OCI-LY1 (cell line): ENCODE measurements around the gene ESPNL.

ENCODE experiments used
- H2AFZ ChIP-seq: fragments of 200-600 bp; sonication (generic), shearing (Covaris generic); 2 replicates; pipeline ENCODE4 v1.6.0; 2014; ENCODE audit warnings: antibody characterized with exemption, mild to moderate bottlenecking, low read length
- H3F3A ChIP-seq: fragments of 200-600 bp; sonication (generic), shearing (Covaris generic); 2 replicates; pipeline ENCODE4 v1.6.0; 2014; ENCODE audit warnings: mild to moderate bottlenecking, antibody characterized with exemption, low read length, moderate library complexity; ENCODE audit not compliant: insufficient read depth
- H3K27ac ChIP-seq: fragments of 200-600 bp; sonication (generic); 2 replicates; pipeline ENCODE4 v1.5.1; 2014; ENCODE audit warnings: low read length, mixed run types, mild to moderate bottlenecking, low read depth; ENCODE audit not compliant: poor library complexity, severe bottlenecking
- H3K27me3 ChIP-seq: fragments of 200-600 bp; sonication (generic); 2 replicates; pipeline ENCODE4 v1.6.0; 2014; ENCODE audit warnings: antibody characterized with exemption, mild to moderate bottlenecking, low read length, moderate library complexity; ENCODE audit not compliant: insufficient read depth
- H3K36me3 ChIP-seq: fragments of 200-600 bp; sonication (generic); 2 replicates; pipeline ENCODE4 v1.6.1; 2014; ENCODE audit warnings: mild to moderate bottlenecking, antibody characterized with exemption, low read length, moderate library complexity, mixed read lengths; ENCODE audit not compliant: insufficient read depth
- H3K4me1 ChIP-seq: fragments of 200-600 bp; sonication (generic); 2 replicates; pipeline ENCODE4 v1.5.1; 2014; ENCODE audit warnings: mild to moderate bottlenecking, low read length, moderate library complexity; ENCODE audit not compliant: insufficient read depth, severe bottlenecking
- H3K4me2 ChIP-seq: fragments of 200-600 bp; sonication (generic), shearing (Covaris generic); 2 replicates; pipeline ENCODE4 v1.6.1; 2014; ENCODE audit warnings: low read length
- H3K4me3 ChIP-seq: fragments of 200-600 bp; sonication (generic); 2 replicates; pipeline ENCODE4 v1.5.1; 2014; ENCODE audit warnings: low read length, low read depth, mild to moderate bottlenecking, mixed read lengths; ENCODE audit not compliant: poor library complexity, severe bottlenecking
- H3K79me2 ChIP-seq: fragments of 200-600 bp; shearing (Covaris generic); 2 replicates; pipeline ENCODE4 v1.6.1; 2016; ENCODE audit warnings: mixed run types, low read length, mixed read lengths; ENCODE audit not compliant: insufficient read depth
- H3K9ac ChIP-seq: fragments of 200-600 bp; sonication (generic), shearing (Covaris generic); 2 replicates; pipeline ENCODE4 v1.6.1; 2014; ENCODE audit warnings: mild to moderate bottlenecking, low read length, mixed read lengths
- H3K9me2 ChIP-seq: fragments of 200-600 bp; sonication (generic), shearing (Covaris generic); 2 replicates; pipeline ENCODE4 v1.6.1; 2014; ENCODE audit warnings: low read depth, mild to moderate bottlenecking, low read length, mixed read lengths
- H3K9me3 ChIP-seq: fragments of 200-600 bp; shearing (Covaris generic); 2 replicates; pipeline ENCODE4 v1.6.1; 2014; ENCODE audit warnings: low read length, mixed read lengths
- H4K20me1 ChIP-seq: fragments of 200-600 bp; sonication (generic), shearing (Covaris generic); 2 replicates; pipeline ENCODE4 v1.6.0; 2016; ENCODE audit warnings: mild to moderate bottlenecking, low read length; ENCODE audit not compliant: insufficient read depth
- CTCF ChIP-seq: fragments of 200-600 bp; sonication (generic), shearing (Covaris generic); IDR thresholded peaks from 2 replicates; pipeline ENCODE4 v1.5.1; 2017; ENCODE audit warnings: mild to moderate bottlenecking, antibody characterized with exemption, low read length, moderate library complexity, mixed read lengths
- EZH2 ChIP-seq: fragments of 200-600 bp; sonication (generic), shearing (Covaris generic); IDR thresholded peaks from 2 replicates; pipeline ENCODE4 v1.8.0; 2017; ENCODE audit warnings: borderline replicate concordance, mixed run types, mild to moderate bottlenecking, antibody characterized with exemption, low read length, moderate library complexity, mixed read lengths

ESPNL gene

GRCh38 chr2:238180554-238180953 lies 80.4 kb downstream of the ESPNL start:
- TF ChIP-seq CTCF (no peak), EZH2 (no peak)
- no peaks in the 10 kb centered on the region for H3F3A ChIP-seq

GRCh38 chr2:238182362-238182761 lies 82.2 kb downstream of the ESPNL start:
- H3K79me2 ChIP-seq, result no peaks in the 10 kb centered on the region
- no peaks in the 10 kb centered on the region for H3F3A ChIP-seq
- H3K9me3 ChIP-seq, result no peaks in the 10 kb centered on the region
- no peak overlapping the region for H3K27ac ChIP-seq
- H3K9me2 ChIP-seq, result no peaks in the 10 kb centered on the region
- no peaks in the 10 kb centered on the region for H3K27me3 ChIP-seq
- no peak overlapping the region for H2AFZ ChIP-seq
- H4K20me1 ChIP-seq, result no peaks in the 10 kb centered on the region
- TF ChIP-seq CTCF, result no peak
- TF ChIP-seq EZH2, result no peak
- H3K9ac ChIP-seq, result no peak overlapping the region
- H3K4me2 ChIP-seq, result no peak overlapping the region
- peaks cover 100% of the 10 kb centered on the region for H3K36me3 ChIP-seq
- no peak overlapping the region for H3K4me3 ChIP-seq
- H3K4me1 ChIP-seq, result no peaks in the 10 kb centered on the region

More at GRCh38 chr2:238180554-238180953, 80.4 kb downstream of the ESPNL start:
- H3K4me2 ChIP-seq, result no peak overlapping the region
- no peak overlapping the region for H3K27ac ChIP-seq
- no peaks in the 10 kb centered on the region for H3K79me2 ChIP-seq
- H3K36me3 ChIP-seq, result peaks cover 96% of the 10 kb centered on the region
- H3K27me3 ChIP-seq, result no peaks in the 10 kb centered on the region
- no peak overlapping the region for H2AFZ ChIP-seq
- no peaks in the 10 kb centered on the region for H3K9me3 ChIP-seq
- no peak overlapping the region for H3K4me3 ChIP-seq
- no peak overlapping the region for H3K9ac ChIP-seq
- H3K9me2 ChIP-seq, result no peaks in the 10 kb centered on the region
- H4K20me1 ChIP-seq, result no peaks in the 10 kb centered on the region
- no peaks in the 10 kb centered on the region for H3K4me1 ChIP-seq
